GM10847 (cell line): ENCODE results near the gene PLPP1.

Source experiments
- POLR2A ChIP-seq: IDR thresholded peaks from 2 replicates; pipeline ENCODE4 v1.6.1; 2011; ENCODE audit not compliant: insufficient read length; ENCODE audit errors: extremely low read depth

PLPP1 gene

GRCh38 chr5:55558484-55558883 lies 23.7 kb upstream of the PLPP1 start:
- no peak for TF ChIP-seq POLR2A

- TF ChIP-seq POLR2A = no peak
Observed at GRCh38 chr5:55557123-55557522, 22.4 kb upstream of the PLPP1 start.

- no peak for TF ChIP-seq POLR2A
Observed at GRCh38 chr5:55554585-55555202, 19.9 kb upstream of the PLPP1 start.

GRCh38 chr5:55551904-55552303 lies 17.1 kb upstream of the PLPP1 start:
- TF ChIP-seq POLR2A = no peak

- no peak for TF ChIP-seq POLR2A
Observed at GRCh38 chr5:55551358-55551757, 16.6 kb upstream of the PLPP1 start.

- TF ChIP-seq POLR2A = no peak
Observed at GRCh38 chr5:55547781-55548180, 13.0 kb upstream of the PLPP1 start.

GRCh38 chr5:55546947-55547346 lies 12.2 kb upstream of the PLPP1 start:
- no peak for TF ChIP-seq POLR2A

GRCh38 chr5:55544341-55544740 lies 9.6 kb upstream of the PLPP1 start:
- no peak for TF ChIP-seq POLR2A

- no peak for TF ChIP-seq POLR2A
Observed at GRCh38 chr5:55541056-55541635, 6.4 kb upstream of the PLPP1 start.

GRCh38 chr5:55540525-55540924 lies 5.8 kb upstream of the PLPP1 start:
- no peak for TF ChIP-seq POLR2A

- no peak for TF ChIP-seq POLR2A
Observed at GRCh38 chr5:55540024-55540423, 5.3 kb upstream of the PLPP1 start.

GRCh38 chr5:55538661-55539060 lies 3.9 kb upstream of the PLPP1 start:
- TF ChIP-seq POLR2A = no peak

GRCh38 chr5:55535199-55535905 lies 588 bp upstream of the PLPP1 start:
- TF ChIP-seq POLR2A = peak; percentile 27

- TF ChIP-seq POLR2A = no peak
Observed at GRCh38 chr5:55533521-55534435, 986 bp downstream of the PLPP1 start.

GRCh38 chr5:55530669-55531068 lies 4.1 kb downstream of the PLPP1 start:
- no peak for TF ChIP-seq POLR2A
